Measurements from ENCODE around the gene LCTL. TPM values are rescaled to one million over a fixed set of nuclear protein-coding genes. Genes with fewer than 3 reads are reported as not detected.

LCTL gene
- total and polyA plus RNA-seq, 2 of the 8 experiments (the other 6 are each of a cell fraction or from before 2014, with no cell fraction given): 5.5 to 6.2 TPM

- Histone ChIP-seq H3K56ac (replicated peaks; ENCODE audit: insufficient read length, low read depth, low read length) (no peak overlapping the region), H3K4me3 (ENCODE audit: extremely low read depth in 1 of 4, insufficient read depth in 2 of 4, low read depth in 3 of 4, low read length in 4 of 4) (no peak overlapping the region), H2AK5ac (ENCODE audit: low read depth, low read length) (no peak overlapping the region), H3K23ac (ENCODE audit: insufficient read length) (no peak overlapping the region), H3K9ac (replicated peaks in 1 of 4; ENCODE audit: extremely low read depth in 1 of 4, low read depth in 3 of 4, low read length in 3 of 4) (no peak overlapping the region), H3K27ac (ENCODE audit: low read depth, low read length) (no peak overlapping the region), H3K9me3 (ENCODE audit: insufficient read depth in 2 of 2, low read depth in 1 of 2, low read length in 1 of 2) (no peaks in the 10 kb centered on the region), H4K91ac (replicated peaks; ENCODE audit: insufficient read length, low read length) (no peak overlapping the region), H3K18ac (ENCODE audit: extremely low read depth, low read length) (no peak overlapping the region), H3K4me2 (ENCODE audit: insufficient read depth in 1 of 2, low read depth in 2 of 2, low read length in 2 of 2) (no peak overlapping the region), H2BK120ac (replicated peaks; ENCODE audit: low read depth, low read length) (no peak overlapping the region), H3K79me1 (ENCODE audit: low read depth, low read length) (no peaks in the 10 kb centered on the region), H3K14ac (ENCODE audit: insufficient read length) (no peak overlapping the region), H2AFZ (ENCODE audit: low read length) (no peak overlapping the region), H3K36me3 (ENCODE audit: control insufficient read depth in 2 of 4, insufficient read depth in 4 of 4, low read length in 3 of 4) (no peaks in the 10 kb centered on the region), H3K23me2 (ENCODE audit: low read depth, low read length) (0 out of 2 replicates have a peak, but pooled peaks cover 2% of the 10 kb centered on the region), H4K5ac (ENCODE audit: insufficient read length, low read depth, low read length) (no peak overlapping the region), H2BK15ac (ENCODE audit: low read length) (no peak overlapping the region), H2BK20ac (ENCODE audit: low read length) (no peak overlapping the region), H3K79me2 (ENCODE audit: control insufficient read depth in 1 of 2, insufficient read depth in 2 of 2, low read length in 2 of 2) (no peaks in the 10 kb centered on the region), H3K4ac (replicated peaks; ENCODE audit: insufficient read length, low read depth, low read length) (no peak overlapping the region), H2BK5ac (ENCODE audit: low read depth, low read length) (no peak overlapping the region), H2BK12ac (ENCODE audit: low read depth, low read length) (no peak overlapping the region), H4K20me1 (replicated peaks in 1 of 2; ENCODE audit: control insufficient read depth in 1 of 2, insufficient read depth in 2 of 2, low read length in 2 of 2) (no peaks in the 10 kb centered on the region), H4K8ac (ENCODE audit: extremely low read depth, insufficient read depth, low read length) (no peak overlapping the region), H3K4me1 (replicated peaks in 1 of 4; ENCODE audit: control insufficient read depth in 3 of 4, insufficient read depth in 4 of 4, low read length in 3 of 4) (peaks cover 4 to 10% (median 8%) of the 10 kb centered on the region in 4 experiments), H3K27me3 (replicated peaks in 1 of 4; ENCODE audit: control insufficient read depth in 3 of 4, extremely low read depth in 1 of 4, insufficient read depth in 3 of 4, low read length in 3 of 4) (no peaks in the 10 kb centered on the region)
- ChIA-PET POLR2A (ENCODE audit: partially characterized antibody) (interaction anchor here (1.2 kb wide), 1 partner anchor 65 kb away, joined by 3 read pairs; the partner anchor contains the start of genes RPL4 and ZWILCH), CTCF (ENCODE audit: partially characterized antibody) (interaction anchor here (0.7 to 2.4 kb wide), 2 partner anchors 17 to 115 kb away, joined by 3 to 6 read pairs; no protein-coding TSS in a partner anchor)
- DNase-seq (ENCODE audit: low read depth in 1 of 2, low spot score in 2 of 2) (no peak), FAIRE-seq (no peak)
- no peak for TF ChIP-seq BCL11A (IDR thresholded peaks at IDR 0.05; ENCODE audit: low read depth in 2 of 2, low read length in 2 of 2)
- TF ChIP-seq RNF2 (IDR thresholded peaks at IDR 0.05; ENCODE audit: borderline replicate concordance, low read depth, low read length, missing control alignments, poor library complexity, severe bottlenecking): no peak
- TF ChIP-seq CTBP2 (IDR thresholded peaks at IDR 0.05; ENCODE audit: borderline replicate concordance, insufficient read depth, insufficient read length, low read length): no peak
- no peak for TF ChIP-seq HDAC2 (IDR thresholded peaks at IDR 0.05; ENCODE audit: borderline replicate concordance in 1 of 2, low read depth in 2 of 2, low read length in 2 of 2)
- TF ChIP-seq CREB1 (IDR thresholded peaks at IDR 0.05): no peak
- TF ChIP-seq POLR2A (IDR thresholded peaks at IDR 0.05; ENCODE audit: control extremely low read depth in 1 of 2, low read depth in 2 of 2, low read length in 2 of 2): no peak
- TF ChIP-seq TAF7 (optimal IDR thresholded peaks at IDR 0.05; ENCODE audit: borderline replicate concordance, low read depth, low read length): no peak
- TF ChIP-seq SP2 (IDR thresholded peaks at IDR 0.05; ENCODE audit: low read length): no peak
- no peak for TF ChIP-seq KDM5A (IDR thresholded peaks at IDR 0.05; ENCODE audit: low read length)
- no peak for TF ChIP-seq YY1 (IDR thresholded peaks at IDR 0.05; ENCODE audit: low read depth, low read length)
- WGBS, 2 experiments (ENCODE audit: extremely low coverage in 1 of 2, insufficient coverage in 1 of 2, insufficient read length in 1 of 2, insufficient replicate concordance in 2 of 2, low coverage in 1 of 2, low lambda C conversion rate in 2 of 2, missing lambda C conversion rate in 1 of 2): 92% methylated on average over 3 of the region's 3 CpGs; no CpG with 5 or more reads in 1 of the 2 experiments
Measured at GRCh38 chr15:66570327-66570726, 4.5 kb upstream of the LCTL start.

Measured in H1 (cell line).